NCI-H460 (cell line): ENCODE data around the gene HAGHL. TPM values are rescaled to one million over a fixed set of nuclear protein-coding genes. Genes with fewer than 3 reads are reported as not detected.

Experiments used
- DNase-seq: peaks from one replicate; pipeline ENCODE4 v3.0.0-alpha.2; 2016; ENCODE audit warnings: low read depth; ENCODE audit errors: extremely low read depth
- total RNA-seq: library from RNA; depleted of rRNA; stranded (reverse); fragments of >200 nt; shearing (Covaris generic); gene quantifications from 2 replicates; pipeline ENCODE4 v1.2.3, GENCODE V29; 2014

The HAGHL gene
- total RNA-seq, 1 experiment from 2014 or later: 9.3 TPM

- DNase-seq: no peak
Measured at GRCh38 chr16:706189-707061, 20.5 kb upstream of the HAGHL start.

DNA sequence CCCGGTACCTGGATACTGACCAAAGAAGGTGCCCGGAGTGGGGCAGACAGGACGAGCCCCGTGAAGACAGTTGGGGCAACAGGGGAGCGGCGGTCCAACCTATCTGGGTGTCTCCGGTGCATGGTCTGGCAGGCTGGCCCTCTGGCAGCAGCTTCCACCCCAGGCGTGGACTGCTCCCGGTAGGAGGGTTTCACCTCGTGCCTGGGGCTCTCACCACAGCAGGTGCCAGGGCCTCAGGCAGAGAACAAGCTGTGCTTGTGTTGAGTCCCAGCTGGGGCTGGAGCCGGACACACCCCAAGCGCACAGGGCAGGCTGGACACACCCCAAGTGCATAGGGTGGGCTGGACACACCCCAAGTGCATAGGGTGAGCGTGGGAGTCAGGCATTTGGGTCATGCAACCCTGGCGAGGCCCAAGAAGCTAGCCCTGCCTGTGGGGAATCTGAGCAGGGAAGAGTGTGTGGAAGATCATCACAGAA is 19.8 kb upstream of the HAGHL start:
- no peak for DNase-seq

- no peak for DNase-seq
Measured at GRCh38 chr16:708019-708418, 18.9 kb upstream of the HAGHL start.

GRCh38 chr16:708959-709358 is 17.9 kb upstream of the HAGHL start:
- no peak for DNase-seq

- peak; percentile 40 for DNase-seq
Measured at GRCh38 chr16:709566-710499, 17.1 kb upstream of the HAGHL start.

- no peak for DNase-seq
Measured at GRCh38 chr16:710500-711075, 16.3 kb upstream of the HAGHL start.

DNA sequence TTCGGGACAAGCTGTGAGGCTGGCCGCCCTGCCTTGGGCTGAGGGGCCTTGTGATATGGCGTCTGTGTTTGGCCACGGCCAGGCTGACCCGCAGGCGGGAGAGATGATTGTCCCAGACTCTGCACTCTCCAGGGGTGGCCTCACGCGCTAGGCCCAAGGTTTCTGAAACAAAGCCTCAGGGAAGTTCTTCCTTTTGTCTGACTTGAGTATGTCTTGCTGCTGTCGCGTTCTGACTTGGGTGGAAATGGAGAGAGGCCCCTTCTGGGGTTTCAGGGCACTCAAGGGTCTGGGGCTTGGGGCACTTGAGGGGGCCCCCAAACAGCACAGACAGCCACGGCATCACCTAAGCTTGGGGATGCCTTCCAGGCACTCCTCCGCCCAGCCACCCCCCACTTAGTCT is 15.8 kb upstream of the HAGHL start:
- no peak for DNase-seq

DNA sequence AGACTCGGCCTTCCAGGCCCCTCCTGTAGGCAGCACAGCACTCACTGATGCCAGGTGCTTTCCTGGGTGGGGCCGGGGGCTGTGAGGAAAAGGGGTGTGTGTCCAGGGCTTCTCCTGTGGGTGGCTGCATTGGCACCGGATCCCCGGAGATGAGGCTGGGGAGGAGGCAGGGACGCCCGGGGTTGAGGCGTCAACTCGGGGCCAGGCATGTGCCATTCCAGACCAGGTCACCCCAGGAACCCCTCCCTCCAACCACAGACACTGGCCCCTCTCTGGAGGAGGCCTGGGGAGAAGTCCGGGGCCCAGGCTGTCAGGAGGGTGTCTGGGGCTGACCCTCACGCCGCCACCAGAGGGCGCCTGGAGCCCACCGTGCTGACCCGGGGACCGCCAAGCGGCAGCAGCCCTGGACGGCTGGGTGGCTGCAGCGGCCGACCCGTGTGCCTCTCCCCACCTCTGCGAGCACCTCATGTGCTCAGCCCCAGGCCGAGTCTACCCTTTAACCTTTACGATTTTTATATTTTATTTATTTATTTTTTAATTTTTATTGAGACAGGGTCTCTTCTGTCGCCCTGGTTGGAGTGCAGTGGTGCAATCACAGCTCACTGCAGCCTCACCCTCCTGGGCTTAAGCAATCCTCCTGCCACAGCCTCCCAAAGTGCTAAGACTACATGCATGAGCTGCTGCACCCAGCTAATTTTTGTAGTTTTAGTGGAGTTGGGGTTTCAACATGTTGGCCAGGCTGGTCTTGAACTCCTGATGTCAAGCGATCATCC is 15.2 kb upstream of the HAGHL start:
- DNase-seq: peak; percentile 65

GRCh38 chr16:712740-713250 is 14.1 kb upstream of the HAGHL start:
- peak; percentile 87 for DNase-seq

GRCh38 chr16:714079-714478 is 12.8 kb upstream of the HAGHL start:
- DNase-seq: no peak

DNA sequence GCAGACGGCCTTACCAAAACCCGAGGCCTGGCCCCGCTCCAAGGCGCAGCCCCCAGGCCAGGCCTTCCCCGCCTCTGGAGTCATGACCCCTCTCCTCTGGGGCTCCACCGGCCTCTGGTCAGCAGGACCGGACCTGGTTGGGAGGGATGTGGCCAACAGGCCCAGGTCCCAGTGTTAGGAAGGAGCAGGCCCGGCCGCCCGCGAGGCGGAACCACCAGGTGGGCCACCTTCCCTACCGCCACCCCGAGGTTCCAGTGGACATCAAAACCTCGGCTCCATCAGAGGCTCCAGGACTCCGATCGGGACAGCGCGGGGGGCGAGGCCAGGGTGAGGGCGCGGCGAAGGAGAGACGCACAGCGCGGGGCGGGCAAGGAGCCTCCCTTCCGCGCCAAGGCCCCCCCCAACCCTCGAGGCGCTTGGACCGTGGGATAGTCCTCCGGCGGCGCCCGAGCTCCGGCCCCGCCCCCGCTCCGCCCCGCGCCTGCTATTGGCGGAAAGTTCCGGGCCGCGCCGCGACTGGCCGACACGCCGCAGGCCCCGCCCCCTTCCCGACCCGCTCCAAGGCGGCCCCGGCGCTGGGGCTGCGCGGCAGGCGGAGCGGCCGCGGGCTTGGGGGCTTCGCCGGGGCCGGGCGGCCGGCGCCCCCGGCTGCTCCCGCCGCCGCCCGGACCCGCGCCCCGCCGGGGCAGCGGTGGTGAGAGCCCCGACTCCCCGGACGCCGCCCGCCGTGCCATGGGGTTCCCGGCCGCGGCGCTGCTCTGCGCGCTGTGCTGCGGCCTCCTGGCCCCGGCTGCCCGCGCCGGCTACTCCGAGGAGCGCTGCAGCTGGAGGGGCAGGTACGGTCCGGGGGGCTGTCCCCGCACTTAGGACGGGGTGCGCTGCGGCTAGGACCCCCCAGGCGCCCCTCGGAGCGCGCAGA is 12.1 kb upstream of the HAGHL start, which contains the start of gene METRN:
TSS of gene METRN (plus strand) at position 561 of the 919 bp plus-strand sequence. CDS start at position 733, 172 bp downstream.
- peak; percentile 86 for DNase-seq

DNA sequence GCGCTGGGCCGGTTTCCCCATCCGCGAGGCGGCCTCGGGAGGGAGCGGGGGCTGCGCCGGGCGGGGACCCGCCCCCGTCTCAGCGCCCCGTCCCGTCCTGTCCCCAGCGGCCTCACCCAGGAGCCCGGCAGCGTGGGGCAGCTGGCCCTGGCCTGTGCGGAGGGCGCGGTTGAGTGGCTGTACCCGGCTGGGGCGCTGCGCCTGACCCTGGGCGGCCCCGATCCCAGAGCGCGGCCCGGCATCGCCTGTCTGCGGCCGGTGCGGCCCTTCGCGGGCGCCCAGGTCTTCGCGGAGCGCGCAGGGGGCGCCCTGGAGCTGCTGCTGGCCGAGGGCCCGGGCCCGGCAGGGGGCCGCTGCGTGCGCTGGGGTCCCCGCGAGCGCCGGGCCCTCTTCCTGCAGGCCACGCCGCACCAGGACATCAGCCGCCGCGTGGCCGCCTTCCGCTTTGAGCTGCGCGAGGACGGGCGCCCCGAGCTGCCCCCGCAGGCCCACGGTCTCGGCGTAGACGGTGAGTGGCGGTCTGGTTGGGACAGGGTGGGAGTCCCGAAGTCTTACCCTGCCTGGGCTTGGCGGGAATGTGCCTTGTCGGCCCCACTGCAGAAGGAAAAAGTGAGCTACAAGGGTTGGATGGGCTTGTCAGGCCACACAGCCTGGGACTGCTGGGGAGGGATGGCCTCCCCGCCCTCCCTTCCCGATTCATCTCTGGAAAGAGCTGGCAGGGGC is 11.3 kb upstream of the HAGHL start:
- no peak for DNase-seq

DNA sequence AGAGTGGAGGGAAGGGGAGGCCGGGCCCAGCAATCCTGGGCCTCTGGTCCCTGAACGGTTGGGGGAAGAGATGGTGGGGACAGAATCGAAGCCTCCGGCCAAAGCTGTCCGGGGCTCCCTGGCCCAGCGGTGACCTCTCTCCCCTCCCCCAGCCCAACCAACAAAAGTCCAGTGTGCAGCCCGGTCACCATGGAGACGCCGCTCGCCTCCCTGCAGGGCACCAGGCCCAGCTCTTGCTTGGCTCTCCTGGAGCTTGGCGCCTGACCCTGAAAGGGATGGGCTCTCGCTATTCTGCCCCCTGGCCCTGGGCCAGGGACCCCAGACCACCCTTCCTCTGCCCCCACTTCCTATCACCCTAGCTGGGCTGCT is 10.7 kb upstream of the HAGHL start:
- peak; percentile 46 for DNase-seq

DNA sequence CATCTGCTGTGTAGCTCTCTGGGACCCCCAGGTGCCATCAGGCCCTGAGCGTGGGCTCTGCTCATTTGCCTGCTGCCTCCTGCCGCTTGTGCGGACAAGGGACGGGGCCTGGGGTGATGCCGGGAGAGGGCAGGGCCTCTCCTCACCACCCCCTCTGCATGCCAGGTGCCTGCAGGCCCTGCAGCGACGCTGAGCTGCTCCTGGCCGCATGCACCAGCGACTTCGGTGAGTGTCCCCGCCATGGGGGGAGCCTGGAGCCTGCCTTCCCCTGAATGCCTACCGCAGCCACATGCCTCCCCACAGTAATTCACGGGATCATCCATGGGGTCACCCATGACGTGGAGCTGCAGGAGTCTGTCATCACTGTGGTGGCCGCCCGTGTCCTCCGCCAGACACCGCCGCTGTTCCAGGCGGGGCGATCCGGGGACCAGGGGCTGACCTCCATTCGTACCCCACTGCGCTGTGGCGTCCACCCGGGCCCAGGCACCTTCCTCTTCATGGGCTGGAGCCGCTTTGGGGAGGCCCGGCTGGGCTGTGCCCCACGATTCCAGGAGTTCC is 10.1 kb upstream of the HAGHL start:
- no peak for DNase-seq

DNA sequence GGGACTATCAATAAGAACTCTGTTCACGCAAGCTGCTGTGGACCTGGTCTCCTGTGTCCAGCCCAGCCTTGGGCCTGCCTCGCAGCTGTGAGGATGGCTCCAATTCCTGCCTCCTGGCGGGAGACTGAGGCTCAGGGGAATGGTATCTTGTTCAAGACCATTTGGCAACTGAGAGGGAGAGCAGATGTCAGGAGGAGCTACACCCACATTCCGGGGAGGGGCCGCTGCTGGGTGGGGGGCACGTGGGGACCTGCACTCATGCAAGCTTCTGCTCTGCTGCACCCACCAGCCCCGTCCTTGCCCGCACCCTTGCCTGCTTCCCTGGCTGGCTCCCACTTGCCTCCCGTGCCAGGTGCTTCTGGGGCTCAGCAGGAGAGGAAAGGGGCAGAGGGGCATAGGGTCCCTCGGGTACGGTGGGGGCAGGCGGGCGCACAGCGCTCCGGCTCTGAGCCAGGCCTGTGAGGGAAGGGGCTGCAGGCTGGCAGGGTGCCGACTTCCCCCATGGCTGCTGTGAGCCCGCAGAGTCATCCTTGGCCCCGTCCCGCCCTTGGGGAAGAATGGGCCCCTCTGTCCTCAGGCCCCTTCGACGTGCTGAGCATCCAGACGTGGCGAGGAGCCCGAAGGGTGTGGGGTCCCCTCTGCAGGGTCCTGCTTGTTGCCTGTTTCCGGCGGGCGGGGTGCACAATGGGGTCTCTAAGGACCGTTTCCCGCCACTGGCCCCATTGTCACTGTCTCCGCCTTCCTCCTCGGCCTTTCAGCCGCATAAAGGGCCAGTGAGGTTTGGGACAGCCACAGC is 9.3 kb upstream of the HAGHL start:
- DNase-seq: no peak

DNA sequence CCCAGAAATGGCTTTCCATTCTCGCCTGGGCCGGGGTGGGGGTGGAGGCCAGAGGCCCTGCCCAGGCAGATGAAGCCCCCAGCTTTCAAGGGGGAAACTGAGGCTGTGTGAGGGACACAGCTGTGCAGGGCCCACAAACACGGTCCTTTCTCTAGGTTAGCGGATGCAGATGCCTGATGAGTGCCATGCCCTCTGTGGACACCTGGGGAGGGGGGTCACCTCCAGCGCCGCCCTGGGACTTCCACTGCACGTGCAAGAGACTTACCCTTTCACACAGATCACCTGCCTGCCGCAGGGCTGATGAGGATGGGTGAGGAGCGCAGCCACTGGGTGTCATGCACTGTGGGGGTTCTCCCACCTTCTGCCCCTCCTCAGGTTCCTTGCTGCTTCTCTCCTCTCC is 8.5 kb upstream of the HAGHL start:
- no peak for DNase-seq

- no peak for DNase-seq
Measured at GRCh38 chr16:718922-719321, 8.0 kb upstream of the HAGHL start.
